Brain microvascular endothelial cell (primary cell): Measurements from ENCODE around the gene SLPI.
A peak's percentile ranks its signal among the peaks of the same experiment; 100 is the strongest.

ENCODE experiments used
- DNase-seq: peaks from one replicate; pipeline ENCODE4 v3.0.0-alpha.2; 2020
- H3K27ac ChIP-seq: fragments of 250-450 bp; sonication (Bioruptor Pico); 2 replicates; pipeline ENCODE4 v1.5.1; 2020; ENCODE audit warnings: mild to moderate bottlenecking, moderate library complexity
- H3K27me3 ChIP-seq: fragments of 250-450 bp; sonication (Bioruptor Pico); replicated peaks from 2 replicates; pipeline ENCODE4 v1.5.1; 2020; ENCODE audit warnings: mild to moderate bottlenecking
- H3K36me3 ChIP-seq: fragments of 250-450 bp; sonication (Bioruptor Pico); replicated peaks from 2 replicates; pipeline ENCODE4 v1.5.1; 2020; ENCODE audit warnings: mild to moderate bottlenecking
- H3K4me3 ChIP-seq: 2 replicates; pipeline ENCODE4 v1.5.1; 2011; ENCODE audit warnings: low read depth, mild to moderate bottlenecking, control low read depth, low read length, moderate library complexity
- CTCF ChIP-seq: IDR thresholded peaks from 2 replicates; pipeline ENCODE4 v1.5.1; 2011; ENCODE audit warnings: low read depth, mild to moderate bottlenecking, moderate library complexity, low read length, control low read depth, inconsistent platforms; ENCODE audit errors: missing control alignments
- in situ Hi-C: cut with HindIII; loops from 2 replicates; pipeline ENCODE4 v1.10.0; 2017; ENCODE audit warnings: low sequenced_read_pairs, low pct_ligation_motif_present

SLPI gene

GRCh38 chr20:45291526-45291925 lies 37.2 kb upstream of the SLPI start:
- Histone ChIP-seq H3K4me3 (no peak overlapping the region), H3K27ac (no peak overlapping the region), H3K27me3 (no peaks in the 10 kb centered on the region), H3K36me3 (no peaks in the 10 kb centered on the region)
- in situ Hi-C loops: no loop called here
- no peak for TF ChIP-seq CTCF
- DNase-seq: no peak

GRCh38 chr20:45290677-45291355 lies 36.5 kb upstream of the SLPI start:
- in situ Hi-C loops: no loop called here
- DNase-seq: peak; percentile 75
- Histone ChIP-seq H3K36me3 (no peaks in the 10 kb centered on the region), H3K27ac (no peak overlapping the region), H3K4me3 (no peak overlapping the region), H3K27me3 (no peaks in the 10 kb centered on the region)
- peak; percentile 93 for TF ChIP-seq CTCF

- H3K27ac ChIP-seq: no peak overlapping the region
- H3K36me3 ChIP-seq: no peaks in the 10 kb centered on the region
- H3K27me3 ChIP-seq: no peaks in the 10 kb centered on the region
- no peak for DNase-seq
- TF ChIP-seq CTCF: no peak
- H3K4me3 ChIP-seq: no peak overlapping the region
- in situ Hi-C loops: no loop called here
Measured at GRCh38 chr20:45289942-45290676, 35.7 kb upstream of the SLPI start.

- Histone ChIP-seq H3K27ac (no peak overlapping the region), H3K36me3 (no peaks in the 10 kb centered on the region), H3K27me3 (no peaks in the 10 kb centered on the region), H3K4me3 (no peak overlapping the region)
- DNase-seq: no peak
- TF ChIP-seq CTCF: no peak
- in situ Hi-C loops: no loop called here
Measured at GRCh38 chr20:45288860-45289259, 34.5 kb upstream of the SLPI start.

- in situ Hi-C loops: no loop called here
- no peak for DNase-seq
- Histone ChIP-seq H3K4me3 (no peak overlapping the region), H3K27me3 (no peaks in the 10 kb centered on the region), H3K27ac (no peak overlapping the region), H3K36me3 (no peaks in the 10 kb centered on the region)
- TF ChIP-seq CTCF: no peak
Measured at GRCh38 chr20:45288376-45288775, 34.0 kb upstream of the SLPI start.
